HepG2 (cell line): ENCODE measurements around the gene GSDME. TPM values are rescaled to one million over a fixed set of nuclear protein-coding genes. Genes with fewer than 3 reads are reported as not detected.

Experiments used
- ARID4A ChIP-seq: sonication (generic); formaldehyde crosslinking; IDR thresholded peaks from 2 replicates; pipeline ENCODE4 v1.5.0; 2020; ENCODE audit warnings: mild to moderate bottlenecking, missing genetic modification reagents, borderline replicate concordance
- DRAP1 ChIP-seq: IDR thresholded peaks from 2 replicates; pipeline ENCODE4 v1.6.1; 2016; ENCODE audit warnings: missing genetic modification reagents, missing compliant biosample characterization
- HOXA5 ChIP-seq: sonication (generic); formaldehyde crosslinking; IDR thresholded peaks from 2 replicates; pipeline ENCODE4 v1.4.0; 2020; ENCODE audit warnings: missing genetic modification reagents
- KLF12 ChIP-seq: sonication (generic); formaldehyde crosslinking; IDR thresholded peaks from 2 replicates; pipeline ENCODE4 v1.4.0; 2020; ENCODE audit warnings: missing genetic modification reagents, borderline replicate concordance
- SP2 ChIP-seq: sonication (generic); formaldehyde crosslinking; IDR thresholded peaks from 2 replicates; pipeline ENCODE4 v1.5.1; 2020; ENCODE audit warnings: mild to moderate bottlenecking, missing genetic modification reagents
- SP4 ChIP-seq: sonication (generic); formaldehyde crosslinking; IDR thresholded peaks from 2 replicates; pipeline ENCODE4 v1.8.1; 2023; ENCODE audit warnings: mild to moderate bottlenecking, missing genetic modification reagents
- TARDBP ChIP-seq: sonication (generic); formaldehyde crosslinking; IDR thresholded peaks from 2 replicates; pipeline ENCODE4 v1.8.0; 2022; ENCODE audit warnings: mild to moderate bottlenecking, missing genetic modification reagents
- ZNF597 ChIP-seq: sonication (generic); formaldehyde crosslinking; IDR thresholded peaks from 2 replicates; pipeline ENCODE4 v1.5.0; 2020; ENCODE audit warnings: missing genetic modification reagents
- polyA plus RNA-seq, 8 experiments: library from polyadenylated mRNA; depleted of rRNA in 3 of 8; stranded (reverse) in 7 of 8; unstranded in 1 of 8; fragments of >200 nt; fragmentation: Illumina TruSeq in 4 of 8; extraction: Trizol in 4 of 8; gene quantifications; 2 replicates each; pipeline versions ENCODE4 v1.2.1 to v1.2.3, GENCODE V29; 2011 to 2016; ENCODE audit warnings: low read depth in 4 of 8, missing spikeins in 1 of 8, mixed read lengths in 1 of 8; ENCODE audit not compliant: insufficient read depth in 1 of 8
- total RNA-seq, 5 experiments: library from RNA; depleted of rRNA; stranded (reverse); fragments of >200 nt; fragmentation: Illumina TruSeq; extraction: Trizol; gene quantifications; 2 replicates each; pipeline ENCODE4 v1.2.3, GENCODE V29; 2016; ENCODE audit warnings: low read depth in 1 of 5
- TF ChIP-seq, protein P1 (sequence below): sonication (generic); formaldehyde crosslinking; IDR thresholded peaks from 2 replicates; pipeline ENCODE4 v1.4.0; 2020; ENCODE audit warnings: missing genetic modification reagents
- TF ChIP-seq, protein P2 (sequence below): sonication (generic); formaldehyde crosslinking; IDR thresholded peaks from 2 replicates; pipeline ENCODE4 v1.5.0; 2020; ENCODE audit warnings: missing genetic modification reagents, mild to moderate bottlenecking, borderline replicate concordance

The GSDME gene
- total and polyA plus RNA-seq, 2 of the 13 experiments (the other 11 are each of a cell fraction or from before 2014, with no cell fraction given), result 19.2 to 28.2 TPM

- TF ChIP-seq, protein P1, sequence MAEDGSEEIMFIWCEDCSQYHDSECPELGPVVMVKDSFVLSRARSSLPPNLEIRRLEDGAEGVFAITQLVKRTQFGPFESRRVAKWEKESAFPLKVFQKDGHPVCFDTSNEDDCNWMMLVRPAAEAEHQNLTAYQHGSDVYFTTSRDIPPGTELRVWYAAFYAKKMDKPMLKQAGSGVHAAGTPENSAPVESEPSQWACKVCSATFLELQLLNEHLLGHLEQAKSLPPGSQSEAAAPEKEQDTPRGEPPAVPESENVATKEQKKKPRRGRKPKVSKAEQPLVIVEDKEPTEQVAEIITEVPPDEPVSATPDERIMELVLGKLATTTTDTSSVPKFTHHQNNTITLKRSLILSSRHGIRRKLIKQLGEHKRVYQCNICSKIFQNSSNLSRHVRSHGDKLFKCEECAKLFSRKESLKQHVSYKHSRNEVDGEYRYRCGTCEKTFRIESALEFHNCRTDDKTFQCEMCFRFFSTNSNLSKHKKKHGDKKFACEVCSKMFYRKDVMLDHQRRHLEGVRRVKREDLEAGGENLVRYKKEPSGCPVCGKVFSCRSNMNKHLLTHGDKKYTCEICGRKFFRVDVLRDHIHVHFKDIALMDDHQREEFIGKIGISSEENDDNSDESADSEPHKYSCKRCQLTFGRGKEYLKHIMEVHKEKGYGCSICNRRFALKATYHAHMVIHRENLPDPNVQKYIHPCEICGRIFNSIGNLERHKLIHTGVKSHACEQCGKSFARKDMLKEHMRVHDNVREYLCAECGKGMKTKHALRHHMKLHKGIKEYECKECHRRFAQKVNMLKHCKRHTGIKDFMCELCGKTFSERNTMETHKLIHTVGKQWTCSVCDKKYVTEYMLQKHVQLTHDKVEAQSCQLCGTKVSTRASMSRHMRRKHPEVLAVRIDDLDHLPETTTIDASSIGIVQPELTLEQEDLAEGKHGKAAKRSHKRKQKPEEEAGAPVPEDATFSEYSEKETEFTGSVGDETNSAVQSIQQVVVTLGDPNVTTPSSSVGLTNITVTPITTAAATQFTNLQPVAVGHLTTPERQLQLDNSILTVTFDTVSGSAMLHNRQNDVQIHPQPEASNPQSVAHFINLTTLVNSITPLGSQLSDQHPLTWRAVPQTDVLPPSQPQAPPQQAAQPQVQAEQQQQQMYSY (CRISPR knock-in tag), result no peak
- TF ChIP-seq TARDBP (CRISPR knock-in tag) (no peak), ARID4A (no peak), DRAP1 (no peak), SP4 (CRISPR knock-in tag) (no peak), SP2 (CRISPR knock-in tag) (no peak), ZNF597 (CRISPR knock-in tag) (no peak), KLF12 (CRISPR knock-in tag) (no peak), HOXA5 (CRISPR knock-in tag) (no peak)
- TF ChIP-seq, protein P2, sequence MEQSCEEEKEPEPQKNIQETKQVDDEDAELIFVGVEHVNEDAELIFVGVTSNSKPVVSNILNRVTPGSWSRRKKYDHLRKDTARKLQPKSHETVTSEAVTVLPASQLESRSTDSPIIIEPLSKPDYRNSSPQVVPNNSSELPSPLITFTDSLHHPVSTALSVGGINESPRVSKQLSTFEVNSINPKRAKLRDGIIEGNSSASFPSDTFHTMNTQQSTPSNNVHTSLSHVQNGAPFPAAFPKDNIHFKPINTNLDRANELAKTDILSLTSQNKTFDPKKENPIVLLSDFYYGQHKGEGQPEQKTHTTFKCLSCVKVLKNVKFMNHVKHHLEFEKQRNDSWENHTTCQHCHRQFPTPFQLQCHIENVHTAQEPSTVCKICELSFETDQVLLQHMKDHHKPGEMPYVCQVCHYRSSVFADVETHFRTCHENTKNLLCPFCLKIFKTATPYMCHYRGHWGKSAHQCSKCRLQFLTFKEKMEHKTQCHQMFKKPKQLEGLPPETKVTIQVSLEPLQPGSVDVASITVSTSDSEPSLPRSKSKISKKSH (CRISPR knock-in tag), result no peak
Observed at GRCh38 chr7:24709585-24710360, 47.5 kb downstream of the GSDME start (continued).
